Effector CD8-positive, alpha-beta T cell (primary cell): ENCODE results near the gene CLN6.

ENCODE experiments used
- DNase-seq: peaks from one replicate; lab custom pipeline; 2025; lab: John Stamatoyannopoulos, UW
- total RNA-seq, 4 experiments: gene quantifications; one replicate each; lab custom pipeline; 2026; lab: John Stamatoyannopoulos, UW

CLN6 gene
- total RNA-seq = 5.7 to 14.0 (median 9.1) reads per million in 4 experiments

DNA sequence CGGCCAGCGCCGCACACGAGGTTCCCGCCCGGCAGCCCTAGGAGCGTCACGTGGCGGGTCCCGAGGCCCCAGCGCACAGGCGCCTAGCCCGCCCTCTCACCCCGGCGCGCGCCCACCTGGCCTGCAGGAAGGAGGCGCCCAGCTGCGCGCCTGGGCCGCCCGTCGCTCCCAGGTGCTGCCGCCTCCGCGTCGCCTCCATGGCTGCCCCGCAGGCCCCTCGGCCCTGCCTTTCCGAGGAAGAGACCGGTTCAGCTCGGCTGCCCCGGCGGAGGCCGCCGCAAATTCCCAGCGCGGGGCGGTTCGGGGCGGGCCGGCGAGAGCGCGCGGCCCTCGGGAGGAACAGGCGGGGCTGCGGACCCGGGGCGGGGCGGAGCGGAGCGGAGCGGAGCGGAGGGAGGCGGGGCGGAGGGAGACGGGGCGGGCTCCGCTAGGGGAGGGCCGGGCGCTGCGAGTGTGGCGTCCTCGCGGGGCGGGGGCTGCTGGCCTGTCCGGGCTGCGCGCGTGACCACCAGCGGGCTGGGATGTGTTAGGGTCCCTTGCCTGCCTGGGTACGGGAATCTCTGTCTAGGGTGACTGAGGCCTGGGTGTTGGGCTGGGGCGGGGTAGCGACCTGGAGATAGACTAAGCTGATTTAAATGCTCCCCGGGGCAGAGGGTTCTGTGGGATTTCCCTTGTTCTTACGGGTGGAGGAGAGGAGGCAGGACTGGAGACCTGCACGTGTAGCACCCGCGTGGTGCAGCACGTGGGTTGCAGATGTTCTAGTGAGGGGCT, at the start of gene CLN6:
CLN6 (minus strand) TSS at position 343 of the 771 bp plus-strand sequence; CDS start at position 199, 144 bp downstream.
- peak; percentile 73 for DNase-seq

DNA sequence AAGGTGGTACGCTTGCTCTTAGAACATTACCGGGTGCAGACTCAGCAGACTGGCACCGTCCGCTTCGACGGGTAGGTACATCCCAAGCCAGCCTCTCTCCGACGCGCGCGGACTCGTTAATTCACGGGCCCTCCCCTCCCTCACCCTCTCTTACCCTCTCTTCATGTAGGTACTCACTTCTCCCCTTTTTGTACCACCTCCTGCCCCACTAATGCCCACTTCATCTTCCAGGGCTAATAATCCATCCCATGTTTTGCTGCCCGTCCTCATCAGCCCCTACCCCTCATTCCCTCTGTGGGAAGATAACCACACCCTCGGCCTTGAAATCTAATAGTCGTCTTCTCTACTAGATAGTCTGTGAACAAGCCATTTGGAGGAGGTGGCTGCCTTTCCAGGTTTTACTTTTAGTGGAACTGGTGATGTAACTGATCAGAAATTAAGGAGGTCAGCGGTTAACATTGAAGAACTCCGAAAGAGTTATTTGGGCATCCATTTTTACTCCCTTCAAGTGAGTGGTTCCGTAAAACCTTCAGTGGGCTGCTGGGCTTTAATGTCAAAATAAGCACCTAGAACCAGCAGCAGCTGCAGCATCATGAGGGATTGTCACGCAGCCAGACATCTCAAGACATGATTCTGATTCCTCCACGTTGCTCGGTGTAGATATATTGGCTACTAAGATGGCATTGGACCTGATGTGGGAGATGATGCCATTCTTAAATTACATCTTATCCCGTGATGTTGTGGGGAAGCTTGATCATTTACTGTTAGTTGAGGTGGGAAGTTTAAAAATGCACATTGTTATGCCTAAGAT, 49.3 kb upstream of the CLN6 start:
- no peak for DNase-seq

DNA sequence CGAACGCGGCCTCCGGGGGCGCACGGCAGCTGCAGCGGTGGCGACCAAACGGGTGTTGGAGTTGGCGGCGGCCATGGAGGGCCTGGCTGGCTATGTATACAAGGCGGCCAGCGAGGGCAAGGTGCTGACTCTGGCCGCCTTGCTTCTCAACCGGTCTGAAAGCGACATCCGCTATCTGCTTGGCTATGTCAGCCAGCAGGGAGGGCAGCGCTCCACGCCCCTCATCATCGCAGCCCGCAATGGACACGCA, 48.7 kb upstream of the CLN6 start:
- DNase-seq = no peak

DNA sequence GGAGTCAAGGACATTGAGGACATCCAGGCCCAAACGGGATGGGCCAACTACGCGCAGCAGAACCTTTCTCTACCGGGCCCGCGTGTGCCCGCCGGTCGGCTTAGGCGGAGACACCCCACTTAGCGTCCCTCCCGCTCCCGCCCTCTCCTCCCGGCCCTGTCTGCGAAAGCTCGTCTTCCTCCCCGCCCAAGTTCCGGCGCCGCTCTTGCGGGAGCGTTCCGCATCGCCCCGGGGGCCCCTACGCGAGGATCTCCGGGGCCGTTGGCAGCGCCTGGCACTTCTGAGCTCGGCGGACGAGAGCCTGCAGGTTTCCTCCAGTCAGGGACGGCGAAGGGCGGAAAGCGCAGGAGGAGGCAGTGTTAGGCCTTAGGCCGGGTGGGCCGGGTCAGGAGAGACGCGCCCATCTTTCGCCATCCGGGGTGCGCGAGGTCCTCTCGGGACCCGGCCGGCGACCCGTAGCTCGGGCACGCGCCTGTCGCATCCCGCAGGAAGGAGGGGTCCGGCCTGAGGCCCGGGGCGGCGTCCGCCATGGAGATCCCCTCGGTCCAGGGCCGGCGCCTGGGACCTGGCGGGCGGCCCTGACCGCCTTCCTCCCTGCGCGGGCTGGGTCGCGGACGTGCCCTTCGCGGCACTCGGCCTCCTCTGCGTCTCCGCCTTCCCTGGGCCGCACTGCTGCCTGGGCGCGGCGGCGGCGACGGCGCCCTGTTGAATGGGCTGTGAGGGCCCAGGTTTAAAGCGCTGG, 48.2 kb upstream of the CLN6 start, which contains the start of gene FEM1B:
FEM1B (plus strand) TSS at position 143 of the 742 bp plus-strand sequence. CDS start 673 bp downstream, outside the sequence.
- DNase-seq = peak; percentile 78

DNA sequence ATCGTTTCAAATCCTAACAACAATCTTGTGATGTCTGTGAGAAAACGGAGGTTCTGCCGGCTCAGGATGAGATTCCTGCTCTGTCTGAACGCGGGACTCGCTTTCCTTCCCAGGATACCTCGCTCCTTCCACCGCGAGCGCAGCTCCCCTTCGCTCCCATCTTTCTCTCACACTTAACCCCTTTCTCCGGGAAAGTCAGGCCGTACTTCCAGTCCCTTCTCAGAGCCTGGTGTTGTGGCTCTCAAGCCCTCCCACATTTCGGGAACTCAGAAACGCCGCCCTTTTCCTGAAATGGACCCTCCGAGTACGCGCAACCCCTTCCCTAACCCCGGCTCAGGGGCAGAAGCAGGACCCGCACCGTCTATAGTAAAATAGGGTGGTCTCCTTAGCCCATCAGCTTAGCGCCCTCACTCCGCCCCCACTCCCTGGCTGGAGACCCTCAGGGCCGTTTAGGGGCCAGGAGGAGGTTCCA, 47.6 kb upstream of the CLN6 start:
- DNase-seq = no peak

DNA sequence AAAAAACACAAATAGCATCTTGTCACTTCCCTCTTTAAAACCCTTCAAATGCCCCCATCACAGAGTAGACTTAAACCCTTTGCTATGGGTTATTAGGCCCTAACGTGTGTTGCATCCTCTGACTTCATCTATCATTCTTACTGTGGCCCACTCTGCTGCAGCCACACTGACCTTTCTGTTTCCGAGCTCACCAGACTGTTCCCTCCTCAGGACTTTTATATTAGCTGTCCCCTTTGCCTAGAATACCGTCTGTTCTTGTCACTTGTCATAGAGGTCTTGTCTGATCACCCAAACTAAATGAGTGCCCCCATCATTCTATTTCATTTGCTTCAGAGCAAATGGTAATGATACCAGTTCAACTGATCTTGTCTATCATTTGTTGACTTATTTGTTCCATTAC, 47.1 kb upstream of the CLN6 start:
- DNase-seq = no peak

DNA sequence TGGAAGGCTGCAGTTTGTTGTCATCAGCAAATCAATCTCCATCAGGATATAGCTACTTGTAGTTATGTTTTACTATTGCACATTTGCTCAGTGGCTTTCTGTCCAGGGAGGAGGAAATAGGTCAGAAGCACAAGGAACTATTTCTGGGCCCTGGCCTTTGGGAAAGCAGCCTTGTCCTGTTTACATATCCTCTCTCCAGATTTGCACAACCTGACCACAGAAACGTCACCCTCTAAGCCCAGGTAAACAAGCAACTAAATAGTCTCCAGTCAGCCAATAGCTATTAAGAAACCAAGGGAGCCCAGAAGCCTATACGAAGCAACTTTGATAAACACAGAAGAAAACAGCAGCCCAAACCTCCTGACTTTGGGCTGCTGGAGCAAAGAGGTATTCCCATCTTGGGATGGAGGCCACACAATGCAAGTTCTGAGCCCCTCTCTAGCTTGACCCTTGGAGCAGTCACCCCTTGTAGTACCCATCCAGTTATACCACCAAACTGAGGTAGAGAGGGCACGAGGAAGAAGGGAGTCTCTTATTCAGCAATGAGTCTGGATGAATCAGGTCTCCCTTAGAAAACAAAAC, 45.7 kb upstream of the CLN6 start:
- no peak for DNase-seq

DNA sequence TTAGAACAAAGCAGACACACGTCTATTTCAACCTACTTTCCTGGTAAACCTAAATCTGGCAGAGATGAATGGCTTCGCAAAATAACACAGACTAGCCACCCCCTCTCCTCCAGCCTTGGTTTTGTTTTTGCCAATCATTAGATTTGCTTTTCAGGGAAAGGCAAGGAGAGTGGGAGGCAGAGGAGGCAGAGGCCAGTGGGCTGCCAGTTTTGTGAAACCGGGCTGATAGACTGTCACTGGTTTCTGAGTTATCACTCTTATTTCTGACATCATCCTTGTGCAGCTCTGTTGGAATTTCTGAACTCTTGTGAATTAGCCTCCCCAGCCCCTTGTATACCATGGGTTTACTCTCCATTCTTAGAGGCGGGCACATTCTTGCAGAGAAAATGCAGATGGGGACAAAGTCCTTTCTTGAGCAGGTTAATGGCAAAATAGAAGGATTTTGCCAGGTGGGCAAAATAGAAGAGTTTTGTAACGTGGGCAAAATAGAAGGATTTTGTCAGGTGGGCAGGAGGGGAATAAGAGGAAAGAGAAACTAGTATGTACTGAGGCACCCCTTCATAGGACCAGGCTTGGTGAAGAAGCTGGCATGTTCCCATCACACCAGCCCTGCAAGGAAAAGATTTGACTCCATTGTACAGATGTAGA, 44.8 kb upstream of the CLN6 start:
- DNase-seq = no peak

DNA sequence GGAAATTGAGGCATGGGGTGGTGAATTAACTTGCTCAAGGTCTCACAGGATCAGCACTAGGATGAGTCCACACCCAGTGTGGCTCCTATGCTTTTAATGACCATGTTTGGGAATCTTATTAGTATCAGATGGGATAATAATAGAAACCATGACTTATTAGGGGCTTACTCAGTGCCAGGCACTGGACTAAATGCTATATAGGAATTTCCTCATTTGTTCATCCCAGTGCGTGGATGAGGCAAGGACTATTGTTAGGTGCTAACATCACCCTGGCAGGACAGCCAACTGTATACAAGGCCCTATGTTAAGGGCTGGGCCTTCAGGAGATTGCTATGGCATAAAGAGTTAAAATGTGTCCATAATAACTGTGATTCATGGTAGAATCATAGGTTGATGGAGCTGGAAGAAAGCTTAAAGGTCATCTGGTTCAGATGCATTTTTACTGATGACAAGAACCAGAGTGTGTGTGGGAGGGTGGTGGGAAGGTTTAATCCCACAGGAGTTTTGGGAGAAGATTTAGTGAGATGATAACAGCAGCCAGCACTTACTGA, 43.3 kb upstream of the CLN6 start:
- DNase-seq = no peak

DNA sequence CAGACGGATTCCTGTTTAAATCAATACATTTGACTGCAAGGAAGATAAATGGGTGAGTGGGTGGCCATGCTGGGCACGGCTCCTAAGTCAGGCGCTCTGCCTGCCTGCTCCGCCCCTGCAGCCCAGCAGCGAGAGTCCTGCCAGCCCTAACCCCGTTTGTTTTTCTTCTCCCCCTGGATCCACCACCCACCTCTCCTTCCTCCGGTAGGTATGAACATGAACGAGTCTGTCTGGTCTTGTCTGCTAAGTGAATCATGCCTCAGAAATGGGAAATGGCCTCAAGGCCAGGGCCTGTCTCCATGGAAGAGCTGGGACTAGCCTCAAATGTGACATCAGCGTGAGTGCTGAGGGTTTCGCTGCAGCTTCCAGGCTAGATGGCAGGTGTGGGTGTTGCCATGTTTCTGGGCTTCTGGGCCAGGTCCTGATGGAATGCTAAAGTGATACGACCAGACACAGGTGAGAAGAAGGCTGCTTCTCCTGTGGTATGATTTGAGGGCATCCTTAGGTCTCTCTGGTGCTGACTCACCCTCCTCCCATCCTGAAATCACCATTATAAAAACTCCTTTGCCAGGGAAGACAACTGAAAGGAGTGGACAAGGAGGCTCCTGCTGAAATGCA, 42.4 kb upstream of the CLN6 start:
- no peak for DNase-seq

DNA sequence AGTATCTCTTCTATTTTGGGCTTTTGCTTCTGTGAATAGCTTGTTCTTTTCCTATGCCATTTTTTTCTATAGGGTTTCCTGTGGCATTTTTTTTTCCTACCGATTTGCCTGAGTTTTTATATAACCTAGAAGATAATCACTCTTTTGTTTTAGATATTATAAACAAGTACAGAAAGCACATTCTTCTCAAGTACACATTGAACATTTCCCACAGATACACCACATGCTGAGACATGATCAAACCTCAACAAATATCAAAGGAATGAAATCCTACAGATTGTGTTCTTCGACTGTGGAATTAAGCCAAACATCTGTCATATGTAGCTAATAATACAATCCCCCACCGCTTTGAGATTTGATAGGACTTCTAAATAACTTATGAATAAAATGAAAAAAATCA, 38.9 kb upstream of the CLN6 start:
- DNase-seq = no peak

DNA sequence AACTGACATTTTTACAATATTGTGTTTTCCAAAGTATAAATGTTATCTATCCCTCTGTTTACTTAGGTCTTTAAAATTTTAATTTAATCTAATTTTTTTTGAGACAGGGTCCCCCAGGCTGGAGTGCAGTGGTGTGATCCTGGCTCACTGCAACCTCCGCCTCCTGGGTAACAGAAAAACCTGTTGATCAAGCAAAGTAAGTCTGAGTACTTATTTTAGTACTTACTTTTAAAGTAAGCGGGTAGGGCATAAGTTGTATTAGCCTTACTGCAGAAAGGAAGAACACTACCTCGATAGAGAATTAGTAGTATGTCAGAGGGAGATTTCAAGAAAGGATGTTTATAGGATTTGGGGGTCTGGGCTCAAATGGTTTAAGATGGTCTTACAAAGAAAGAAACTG, 36.1 kb upstream of the CLN6 start:
- no peak for DNase-seq

DNA sequence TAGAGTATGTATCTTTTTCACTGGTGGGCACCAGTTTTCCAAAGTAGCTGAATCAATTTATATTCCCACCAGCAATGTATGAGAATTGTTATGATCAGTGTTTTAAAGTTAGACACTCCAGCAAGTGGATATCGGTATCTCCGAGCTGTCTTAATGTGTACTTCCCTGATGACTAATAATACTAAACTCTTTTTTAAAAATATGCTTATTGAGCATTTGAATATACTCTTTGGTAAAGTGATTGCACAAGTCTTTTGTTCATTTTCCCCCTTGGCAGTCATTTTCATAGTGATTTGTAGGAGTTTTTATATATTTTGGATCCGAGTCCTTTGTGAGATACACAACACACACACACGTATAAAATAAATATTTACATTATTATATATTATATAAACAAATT, 35.6 kb upstream of the CLN6 start:
- no peak for DNase-seq

DNA sequence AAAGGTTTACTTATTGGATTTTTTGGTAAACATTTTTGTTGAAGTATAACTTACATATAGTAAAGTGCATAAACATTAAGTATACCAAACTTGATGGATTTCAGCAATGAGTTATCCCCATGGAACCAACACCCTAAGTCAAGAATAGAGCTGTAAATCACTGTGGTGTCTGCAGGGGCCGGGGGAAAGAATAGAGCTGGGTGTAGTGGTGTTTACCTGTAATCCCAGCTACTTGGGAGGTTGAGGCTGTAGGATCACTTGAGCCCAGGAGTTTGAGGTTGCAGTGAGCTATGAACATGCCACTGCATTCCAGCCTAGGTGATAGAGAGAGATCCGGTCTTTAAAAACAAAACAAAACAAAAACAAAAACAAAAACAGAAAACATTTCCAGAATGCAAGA, 34.8 kb upstream of the CLN6 start:
- no peak for DNase-seq

DNA sequence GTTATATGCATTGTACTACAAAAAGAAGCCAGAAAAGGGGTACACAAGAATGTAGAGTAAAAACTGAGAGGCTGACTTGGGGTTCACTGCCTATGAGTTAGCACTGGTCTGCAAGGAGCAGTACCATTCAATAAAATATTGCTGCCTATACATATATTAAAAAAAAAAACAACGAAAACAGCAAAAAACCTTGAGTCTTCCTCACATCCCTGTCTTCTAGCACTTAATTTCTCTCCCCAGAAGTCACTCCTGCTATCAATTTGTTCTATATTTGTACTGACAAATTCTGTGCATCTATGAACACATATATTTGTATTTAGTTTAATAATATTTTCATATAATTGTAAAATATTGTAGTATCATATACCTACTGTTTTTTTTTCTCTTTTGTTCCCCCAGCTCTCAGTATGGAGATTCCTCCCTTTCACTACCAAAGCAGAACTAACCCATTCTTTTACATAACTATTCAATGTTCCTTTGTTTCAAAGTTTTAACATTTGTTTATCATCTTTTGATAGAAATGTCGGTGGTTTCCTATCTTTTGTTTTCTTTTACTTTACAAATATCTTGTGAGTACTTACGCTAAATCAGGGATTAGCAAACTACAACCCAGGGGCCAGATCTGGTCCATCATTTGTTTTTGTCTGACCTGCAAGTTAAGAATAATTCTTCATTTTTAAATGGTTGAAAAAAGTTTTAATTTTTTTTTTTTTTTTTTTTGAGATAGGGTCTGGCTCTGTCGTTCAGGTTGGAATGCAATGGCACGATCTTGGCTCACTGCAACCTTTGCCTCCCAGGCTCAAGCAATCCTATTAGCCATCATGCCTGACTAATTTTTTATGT, 33.2 kb upstream of the CLN6 start:
- DNase-seq = no peak

DNA sequence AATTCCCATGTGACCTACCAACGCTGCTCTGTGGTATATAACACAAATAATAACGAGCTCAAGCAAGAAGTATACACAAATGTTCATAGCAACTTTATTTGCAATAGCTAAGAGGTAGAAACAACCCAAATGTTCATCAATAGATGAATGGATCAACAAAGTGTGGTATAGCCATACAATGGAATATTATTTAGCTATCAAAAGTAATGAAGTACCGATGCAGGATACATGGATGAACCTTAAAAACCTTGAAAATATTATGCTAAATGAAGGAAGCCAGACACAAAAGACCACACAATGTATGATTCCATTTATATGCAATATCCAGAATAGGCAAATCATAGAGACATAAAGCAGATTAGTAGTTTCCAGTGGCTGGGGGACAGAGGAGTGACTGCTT, 32.5 kb upstream of the CLN6 start:
- no peak for DNase-seq

DNA sequence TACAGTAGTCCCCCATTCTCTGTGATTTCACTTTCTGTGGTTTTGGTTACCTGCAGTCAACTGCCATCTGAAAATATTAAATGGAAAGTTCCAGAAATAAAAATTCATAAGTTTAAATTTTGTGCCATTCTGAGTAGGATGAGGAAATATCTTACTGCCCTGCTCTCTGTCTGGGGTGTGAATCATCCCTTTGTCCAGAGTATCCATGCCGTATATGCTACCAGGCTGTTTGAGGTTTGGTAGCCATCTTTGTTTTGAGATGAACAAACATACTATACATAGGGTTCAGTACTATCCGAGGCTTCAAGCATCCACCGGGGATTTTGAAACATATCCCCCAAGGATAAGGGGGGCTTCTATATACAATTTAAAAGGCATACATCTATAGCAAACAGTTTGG, 31.7 kb upstream of the CLN6 start:
- DNase-seq = no peak

DNA sequence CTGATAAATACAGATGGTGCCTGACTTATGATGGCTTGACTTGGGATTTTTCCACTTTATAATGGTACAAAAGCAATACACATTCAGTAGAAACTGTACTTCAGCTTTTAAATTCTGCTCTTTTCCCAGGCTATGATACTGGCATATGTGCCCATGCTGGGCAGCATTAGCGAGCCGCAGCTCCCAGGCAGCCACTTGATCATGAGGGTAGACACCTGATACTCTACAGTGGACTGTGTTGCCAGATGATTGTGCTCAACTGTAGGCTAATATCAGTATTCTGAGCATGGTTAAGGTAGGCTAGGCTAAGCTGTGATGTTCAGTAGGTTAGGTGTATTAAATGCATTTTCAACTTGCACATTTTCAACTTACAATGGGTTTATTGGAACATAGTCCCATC, 30.4 kb upstream of the CLN6 start:
- DNase-seq = no peak

DNA sequence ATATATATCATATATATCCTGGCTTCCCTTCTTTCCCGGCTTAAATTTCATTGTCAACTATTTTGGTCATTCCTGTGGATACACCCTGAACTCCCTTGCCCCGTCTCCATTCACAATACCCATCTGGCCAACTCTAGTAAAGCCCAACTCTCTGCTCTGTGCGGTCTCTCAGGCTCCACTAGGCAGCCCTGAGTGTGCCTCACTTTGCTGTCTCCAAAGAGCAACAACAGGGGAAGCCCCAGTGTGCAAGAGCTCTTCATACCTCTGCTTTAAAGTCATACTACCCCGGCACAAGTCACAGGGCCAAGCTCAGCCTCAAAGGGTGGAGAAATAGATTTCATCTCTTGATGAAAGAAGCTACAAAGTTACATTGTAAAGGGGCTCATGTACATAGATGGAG, 29.2 kb upstream of the CLN6 start:
- DNase-seq = no peak
